ENCODE data around the gene RPS6KA2.
"Not testable (repeated sequence)": the region's sequence is repeated elsewhere in the genome, so short reads cannot be mapped to it uniquely, and the experiment has no call there.

Gene RPS6KA2

GRCh38 chr6:166595061-166595780 is 31.8 kb downstream of the RPS6KA2 start:
- in situ Hi-C loops (cut with MboI; ENCODE audit: low sequenced_read_pairs): no loop called here

- in situ Hi-C loops (cut with MboI; ENCODE audit: low sequenced_read_pairs): no loop called here
Measured at GRCh38 chr6:166592821-166593220, 34.2 kb downstream of the RPS6KA2 start.

- in situ Hi-C loops (cut with MboI; ENCODE audit: low sequenced_read_pairs): no loop called here
Measured at GRCh38 chr6:166591961-166592520, 35.0 kb downstream of the RPS6KA2 start.

DNA sequence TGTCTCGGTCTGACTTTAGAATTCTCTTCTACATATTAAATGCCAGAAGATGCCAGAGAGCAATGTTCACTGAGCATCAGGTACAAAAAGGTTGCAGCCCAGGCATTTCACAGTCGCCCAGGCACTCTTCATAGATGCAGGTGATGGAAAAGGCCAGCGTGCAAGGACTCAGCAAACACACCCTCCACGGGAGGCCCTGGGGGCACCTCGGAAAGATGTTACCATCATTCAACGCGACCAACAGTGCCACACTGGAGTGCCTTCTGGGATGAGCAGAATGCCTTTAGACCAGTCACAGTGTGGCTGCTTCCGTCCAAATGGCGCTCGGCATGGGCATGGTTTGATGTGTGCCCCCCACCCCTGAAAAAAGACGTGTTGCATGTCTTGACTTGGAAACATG is 36.0 kb downstream of the RPS6KA2 start:
- in situ Hi-C loops (cut with MboI; ENCODE audit: low sequenced_read_pairs): no loop called here

GRCh38 chr6:166589786-166590574 is 37.1 kb downstream of the RPS6KA2 start:
- in situ Hi-C loops (cut with MboI; ENCODE audit: low sequenced_read_pairs): no loop called here

GRCh38 chr6:166589337-166589731 is 37.7 kb downstream of the RPS6KA2 start:
- in situ Hi-C loops (cut with MboI; ENCODE audit: low sequenced_read_pairs): no loop called here

DNA sequence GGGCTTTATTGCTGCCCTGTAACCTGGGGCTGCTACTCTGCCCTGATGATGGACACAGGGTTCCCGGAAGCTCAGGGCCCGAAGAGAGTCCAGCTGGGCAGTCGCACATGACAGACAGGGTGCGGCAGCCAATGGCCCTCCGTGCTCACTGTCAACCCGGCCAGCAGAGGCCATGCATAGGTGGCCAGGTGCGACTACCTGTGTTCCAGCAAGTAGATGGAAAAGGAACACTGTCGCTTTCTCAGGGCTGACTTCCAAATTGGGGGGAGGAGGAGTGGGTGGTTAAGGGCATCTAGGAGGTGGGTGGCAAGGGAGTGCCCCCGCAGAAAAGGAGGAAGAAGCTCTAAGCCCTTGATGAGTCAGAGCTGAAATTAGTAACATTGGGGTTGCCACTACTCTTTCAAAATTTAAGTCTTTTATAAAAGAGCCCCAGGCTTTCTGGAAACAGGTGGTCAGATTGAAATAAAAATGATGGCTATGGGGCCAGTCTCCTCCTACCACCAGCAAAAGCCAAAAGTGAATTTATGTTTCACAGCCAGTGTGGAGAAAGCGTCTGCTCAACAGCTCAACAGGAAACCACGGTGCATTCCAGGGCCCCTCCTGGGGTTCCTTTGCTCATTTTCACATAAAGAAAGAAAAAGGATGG is 38.2 kb downstream of the RPS6KA2 start:
- in situ Hi-C loops (cut with MboI; ENCODE audit: low sequenced_read_pairs): no loop called here

DNA sequence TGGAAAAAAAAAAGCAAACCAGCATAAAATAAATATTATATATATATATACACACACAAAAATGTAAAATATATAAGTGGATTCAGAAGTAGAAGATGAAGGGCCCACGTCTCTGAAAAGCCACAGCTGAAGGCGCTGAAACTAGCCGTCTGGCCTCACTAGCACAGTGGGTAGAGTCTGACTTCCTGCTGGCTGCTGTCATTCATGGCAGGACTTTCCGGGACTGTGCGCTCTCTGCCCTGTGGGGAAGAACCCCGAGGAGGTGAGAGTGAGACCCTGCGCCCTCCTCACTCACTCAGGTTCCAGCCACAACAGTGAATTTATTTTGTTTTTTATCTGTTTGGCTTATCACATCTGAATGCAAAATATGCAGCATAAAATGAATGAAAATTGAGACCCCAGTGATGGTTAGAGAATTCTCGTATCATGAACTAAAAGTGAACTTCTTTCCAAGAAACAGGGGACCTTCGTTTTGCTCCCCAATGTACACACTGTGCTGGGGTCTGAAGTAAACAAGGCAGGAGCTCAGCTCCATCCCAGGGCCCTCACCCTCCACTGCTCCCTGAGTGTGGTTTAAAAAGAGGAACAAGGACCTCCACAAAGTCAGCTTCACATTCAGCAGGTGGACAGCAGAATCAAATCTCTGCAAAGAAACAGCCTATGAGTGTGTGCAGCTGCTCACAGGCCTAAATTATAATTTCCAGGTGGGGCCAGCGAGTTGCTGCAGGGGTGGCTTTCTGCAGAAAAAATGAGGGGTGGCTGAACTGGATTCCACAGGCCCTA is 39.2 kb downstream of the RPS6KA2 start:
- in situ Hi-C loops (cut with MboI; ENCODE audit: low sequenced_read_pairs): no loop called here

DNA sequence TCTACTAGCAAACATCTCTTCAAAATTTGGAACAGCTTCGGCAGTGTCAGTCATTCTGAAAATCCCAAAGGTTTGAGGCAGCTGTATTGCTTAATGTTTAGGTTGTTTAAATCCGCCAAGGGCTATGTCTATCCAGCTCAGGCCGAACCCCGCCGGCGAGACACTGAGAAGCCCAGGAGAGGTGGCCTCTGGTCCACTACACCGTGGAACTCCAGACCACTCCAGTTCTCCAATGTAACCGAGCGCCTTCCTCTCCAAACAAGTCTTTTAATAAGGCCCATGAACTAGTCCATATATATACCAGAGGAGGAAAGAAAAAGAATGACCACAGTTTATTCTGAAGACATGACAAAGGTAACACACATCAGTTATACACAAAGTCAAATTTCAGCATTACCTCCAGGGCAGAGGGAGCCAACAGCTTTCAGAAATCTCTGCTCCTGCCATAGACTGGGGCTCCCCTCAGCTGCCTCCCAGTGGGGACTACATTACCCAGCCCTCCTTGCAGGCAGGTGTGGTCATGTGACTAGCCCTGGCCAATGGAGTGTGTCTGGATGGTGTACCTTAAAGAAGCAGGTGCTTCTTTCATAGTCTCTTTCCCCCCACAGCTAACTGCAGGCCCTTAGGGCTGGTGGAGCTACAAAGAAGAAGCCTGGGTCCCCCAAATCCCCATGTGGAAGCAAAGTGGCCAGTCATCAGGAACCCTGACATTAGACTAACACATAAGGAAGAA is 40.5 kb downstream of the RPS6KA2 start, which contains the start of gene RAMACL:
Gene RAMACL, minus strand, starts transcription at position 255 of the 733 bp plus-strand sequence. Its CDS starts 201 bp downstream, at position 54.
- in situ Hi-C loops (cut with MboI; ENCODE audit: low sequenced_read_pairs): no loop called here

- in situ Hi-C loops (cut with MboI; ENCODE audit: low sequenced_read_pairs): no loop called here
Measured at GRCh38 chr6:166584853-166585429, 42.1 kb downstream of the RPS6KA2 start.

GRCh38 chr6:166584155-166584554 is 42.9 kb downstream of the RPS6KA2 start:
- in situ Hi-C loops (cut with MboI; ENCODE audit: low sequenced_read_pairs): no loop called here

- in situ Hi-C loops (cut with MboI; ENCODE audit: low sequenced_read_pairs): no loop called here
Measured at GRCh38 chr6:166583230-166583965, 43.7 kb downstream of the RPS6KA2 start.

GRCh38 chr6:166582258-166582657 is 44.8 kb downstream of the RPS6KA2 start:
- in situ Hi-C loops (cut with MboI; ENCODE audit: low sequenced_read_pairs): no loop called here

DNA sequence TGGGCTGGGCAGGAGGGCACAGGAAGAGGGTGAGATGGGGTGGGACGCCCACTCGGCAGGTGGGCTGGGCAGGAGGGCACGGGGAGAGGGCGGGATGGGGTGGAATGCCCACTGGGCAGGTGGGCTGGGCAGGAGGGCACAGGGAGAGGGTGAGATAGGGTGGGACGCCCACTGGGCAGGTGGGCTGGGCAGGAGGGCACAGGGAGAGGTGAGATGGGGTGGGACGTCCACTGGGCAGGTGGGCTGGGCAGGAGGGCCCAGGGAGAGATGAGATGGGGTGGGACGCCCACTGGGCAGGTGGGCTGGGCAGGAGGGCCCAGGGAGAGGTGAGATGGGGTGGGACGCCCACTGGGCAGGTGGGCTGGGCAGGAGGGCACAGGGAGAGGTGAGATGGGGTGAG is 45.2 kb downstream of the RPS6KA2 start:
- in situ Hi-C loops (cut with MboI; ENCODE audit: low sequenced_read_pairs): not testable (repeated sequence)

DNA sequence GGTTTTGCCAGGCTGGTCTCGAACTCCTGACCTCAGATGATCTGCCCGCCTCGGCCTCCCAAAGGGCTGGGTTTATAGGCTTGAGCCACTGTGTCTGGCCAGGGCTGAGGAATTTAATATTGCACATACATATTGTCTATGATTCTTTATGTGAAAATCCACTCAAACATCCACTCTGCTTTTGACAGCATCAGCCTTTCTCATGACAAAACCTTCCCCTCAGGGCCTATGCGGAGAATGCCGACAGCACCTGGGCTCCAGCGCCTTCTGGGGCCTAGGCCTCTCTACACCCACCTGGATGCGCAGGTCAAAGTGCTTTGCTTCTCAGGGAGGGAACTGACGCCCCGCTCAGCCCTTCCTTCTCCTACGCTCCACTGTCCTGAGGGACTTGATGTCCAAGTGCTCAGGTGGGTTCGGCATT is 46.0 kb downstream of the RPS6KA2 start:
- in situ Hi-C loops (cut with MboI; ENCODE audit: low sequenced_read_pairs): no loop called here

GRCh38 chr6:166580076-166581050 is 46.7 kb downstream of the RPS6KA2 start:
- in situ Hi-C loops (cut with MboI; ENCODE audit: low sequenced_read_pairs): no loop called here

DNA sequence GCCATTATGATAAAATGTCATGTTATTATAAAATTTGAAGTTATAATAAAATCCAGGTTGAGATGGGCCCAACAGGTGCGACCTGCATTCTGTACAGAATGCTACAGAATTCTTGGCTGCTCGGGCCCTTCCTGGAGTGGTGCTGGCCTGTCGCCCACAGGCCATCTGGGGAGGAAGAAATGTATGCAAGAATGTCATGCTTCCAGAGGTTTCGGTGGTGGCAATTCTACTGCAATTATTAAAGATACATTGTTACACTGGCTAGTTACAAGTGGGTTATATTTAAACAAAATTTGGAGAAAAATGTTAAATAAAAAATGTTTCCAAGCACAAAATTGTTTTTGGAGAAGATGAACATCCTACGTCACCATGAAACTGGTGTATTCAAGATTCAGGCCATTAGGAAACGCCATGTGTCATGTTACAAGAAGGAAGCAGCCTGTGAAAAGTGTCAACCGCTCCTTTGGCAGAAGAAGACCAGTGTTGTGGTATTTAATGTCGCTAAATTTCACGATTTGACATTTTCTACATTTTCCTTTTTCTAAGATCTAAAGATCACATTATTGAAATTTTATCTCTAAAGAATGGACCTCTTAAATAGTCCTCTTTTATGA is 47.7 kb downstream of the RPS6KA2 start:
- in situ Hi-C loops (cut with MboI; ENCODE audit: low sequenced_read_pairs): no loop called here

Data from hTERT RPE-1 (cell line).